Karpas-422 (cell line): ENCODE results near the gene MAP3K1. TPM values are rescaled to one million over a fixed set of nuclear protein-coding genes. Genes with fewer than 3 reads are reported as not detected.

Source experiments
- DNase-seq: peaks from one replicate; pipeline ENCODE4 v3.0.0-alpha.2; 2015
- H2AFZ ChIP-seq: fragments of 200-600 bp; sonication (generic); 2 replicates; pipeline ENCODE4 v1.6.1; 2014; ENCODE audit warnings: antibody characterized with exemption, low read length, mixed read lengths
- H3K27ac ChIP-seq: fragments of 200-600 bp; sonication (generic); 2 replicates; pipeline ENCODE4 v1.5.1; 2014; ENCODE audit warnings: mild to moderate bottlenecking, low read length, moderate library complexity
- H3K27me3 ChIP-seq: fragments of 200-600 bp; sonication (generic); 2 replicates; pipeline ENCODE4 v1.6.1; 2014; ENCODE audit warnings: low read length, mixed read lengths
- H3K36me3 ChIP-seq: fragments of 200-600 bp; sonication (generic); 2 replicates; pipeline ENCODE4 v1.6.1; 2014; ENCODE audit warnings: low read length, mixed read lengths; ENCODE audit not compliant: insufficient read depth
- H3K4me1 ChIP-seq: fragments of 200-600 bp; sonication (generic); 2 replicates; pipeline ENCODE4 v1.6.1; 2014; ENCODE audit warnings: mild to moderate bottlenecking, low read length, mixed read lengths
- H3K4me2 ChIP-seq: fragments of 200-600 bp; sonication (generic); 2 replicates; pipeline ENCODE4 v1.6.1; 2014; ENCODE audit warnings: low read length, low read depth, mild to moderate bottlenecking; ENCODE audit not compliant: poor library complexity, severe bottlenecking
- H3K4me3 ChIP-seq: fragments of 200-600 bp; sonication (generic); 2 replicates; pipeline ENCODE4 v1.5.1; 2014; ENCODE audit warnings: mild to moderate bottlenecking, antibody characterized with exemption, low read length, mixed read lengths
- H3K79me2 ChIP-seq: fragments of 200-600 bp; sonication (generic); 2 replicates; pipeline ENCODE4 v1.6.1; 2014; ENCODE audit warnings: mild to moderate bottlenecking, low read length, mixed read lengths
- H3K9ac ChIP-seq: fragments of 200-600 bp; sonication (generic); 2 replicates; pipeline ENCODE4 v1.6.0; 2014; ENCODE audit warnings: low read length
- H3K9me2 ChIP-seq: fragments of 200-600 bp; sonication (generic), shearing (Covaris generic); replicated peaks from 2 replicates; pipeline ENCODE4 v1.6.0; 2014; ENCODE audit warnings: mild to moderate bottlenecking, low read length, moderate library complexity; ENCODE audit not compliant: insufficient read depth
- H3K9me3 ChIP-seq: fragments of 300-700, 200-600 bp; sonication (generic); 2 replicates; pipeline ENCODE4 v1.6.1; 2014; ENCODE audit warnings: low read length, mixed read lengths
- H4K20me1 ChIP-seq: fragments of 200-600 bp; sonication (generic); 2 replicates; pipeline ENCODE4 v1.6.1; 2014; ENCODE audit warnings: mild to moderate bottlenecking, antibody characterized with exemption, low read length, low read depth; ENCODE audit not compliant: insufficient read depth
- total RNA-seq: library from RNA; depleted of rRNA; stranded (reverse); fragments of >200 nt; shearing (Covaris generic); gene quantifications from 2 replicates; pipeline ENCODE4 v1.2.3, GENCODE V29; 2014; ENCODE audit warnings: low replicate concordance

The MAP3K1 gene
- total RNA-seq, 1 experiment from 2014 or later, result 68.0 TPM

GRCh38 chr5:56810826-56811225 lies 4.5 kb upstream of the MAP3K1 start:
- Histone ChIP-seq H3K9me3 (no peaks in the 10 kb centered on the region), H2AFZ (no peak overlapping the region), H3K9ac (no peak overlapping the region), H3K27ac (no peak overlapping the region), H3K4me1 (peaks cover 36% of the 10 kb centered on the region), H4K20me1 (no peaks in the 10 kb centered on the region), H3K9me2 (no peaks in the 10 kb centered on the region), H3K36me3 (no peaks in the 10 kb centered on the region), H3K4me3 (no peak overlapping the region), H3K79me2 (no peaks in the 10 kb centered on the region), H3K4me2 (no peak overlapping the region), H3K27me3 (no peaks in the 10 kb centered on the region)
- DNase-seq, result no peak

GRCh38 chr5:56812110-56812509 lies 3.2 kb upstream of the MAP3K1 start:
- H3K4me1 ChIP-seq, result peaks cover 37% of the 10 kb centered on the region
- H3K79me2 ChIP-seq, result peaks cover 12% of the 10 kb centered on the region
- peak; percentile 63 for DNase-seq
- H3K27me3 ChIP-seq, result no peaks in the 10 kb centered on the region
- H4K20me1 ChIP-seq, result no peaks in the 10 kb centered on the region; the same call in 1 of the 2 replicates
- no peak overlapping the region for H3K27ac ChIP-seq
- no peaks in the 10 kb centered on the region for H3K9me2 ChIP-seq
- H3K9ac ChIP-seq, result no peak overlapping the region
- H3K9me3 ChIP-seq, result no peaks in the 10 kb centered on the region
- no peaks in the 10 kb centered on the region for H3K36me3 ChIP-seq
- no peak overlapping the region for H2AFZ ChIP-seq
- H3K4me2 ChIP-seq, result peak overlapping the region; percentile 12
- H3K4me3 ChIP-seq, result no peak overlapping the region

GRCh38 chr5:56813302-56813701 lies 2.0 kb upstream of the MAP3K1 start:
- Histone ChIP-seq H4K20me1 (no peaks in the 10 kb centered on the region; the same call in 1 of the 2 replicates), H3K27me3 (no peaks in the 10 kb centered on the region), H3K79me2 (peaks cover 24% of the 10 kb centered on the region), H3K4me2 (peak overlapping the region; percentile 94), H2AFZ (no peak overlapping the region), H3K9ac (no peak overlapping the region), H3K9me2 (no peaks in the 10 kb centered on the region), H3K4me1 (peaks cover 49% of the 10 kb centered on the region), H3K27ac (no peak overlapping the region), H3K4me3 (no peak overlapping the region), H3K36me3 (no peaks in the 10 kb centered on the region), H3K9me3 (no peaks in the 10 kb centered on the region)
- DNase-seq, result no peak

- Histone ChIP-seq H3K79me2 (peaks cover 34% of the 10 kb centered on the region), H3K4me1 (peaks cover 60% of the 10 kb centered on the region), H3K9me3 (no peaks in the 10 kb centered on the region), H3K4me2 (peak overlapping the region; percentile 94), H3K36me3 (no peaks in the 10 kb centered on the region), H3K9ac (peak overlapping the region; percentile 88), H3K27ac (peak overlapping the region; percentile 91), H3K27me3 (no peaks in the 10 kb centered on the region), H4K20me1 (peaks cover 3% of the 10 kb centered on the region; the same call in 1 of the 2 replicates), H3K9me2 (no peaks in the 10 kb centered on the region), H3K4me3 (peak overlapping the region; percentile 87), H2AFZ (peak overlapping the region; percentile 55)
- DNase-seq, result peak; percentile 59
These were observed 887 bp upstream of the MAP3K1 start for GRCh38 chr5:56814361-56814962.

GRCh38 chr5:56815658-56816545 lies 553 bp downstream of the MAP3K1 start:
- DNase-seq, result peak; percentile 71
- H3K79me2 ChIP-seq, result peaks cover 48% of the 10 kb centered on the region

GRCh38 chr5:56816546-56817081 lies 1.3 kb downstream of the MAP3K1 start:
- Histone ChIP-seq H3K9me3 (no peaks in the 10 kb centered on the region), H2AFZ (no peak overlapping the region), H3K27ac (peak overlapping the region; percentile 91), H3K27me3 (no peaks in the 10 kb centered on the region), H3K4me1 (peaks cover 74% of the 10 kb centered on the region), H3K79me2 (peaks cover 55% of the 10 kb centered on the region), H3K9me2 (no peaks in the 10 kb centered on the region), H3K9ac (peak overlapping the region; percentile 88), H3K36me3 (peaks cover 11% of the 10 kb centered on the region), H3K4me2 (peak overlapping the region; percentile 94), H4K20me1 (peaks cover 20% of the 10 kb centered on the region; the same call in 1 of the 2 replicates), H3K4me3 (peak overlapping the region; percentile 87)
- DNase-seq, result peak; percentile 89

More at GRCh38 chr5:56815658-56816545, 553 bp downstream of the MAP3K1 start:
- H3K9me3 ChIP-seq, result no peaks in the 10 kb centered on the region
- peak overlapping the region; percentile 94 for H3K4me2 ChIP-seq
- H3K4me3 ChIP-seq, result peak overlapping the region; percentile 87
- no peak overlapping the region for H2AFZ ChIP-seq
- peak overlapping the region; percentile 91 for H3K27ac ChIP-seq
- peaks cover 14% of the 10 kb centered on the region; the same call in 1 of the 2 replicates for H4K20me1 ChIP-seq
- no peaks in the 10 kb centered on the region for H3K9me2 ChIP-seq
- H3K36me3 ChIP-seq, result peaks cover 7% of the 10 kb centered on the region
- no peaks in the 10 kb centered on the region for H3K27me3 ChIP-seq
- H3K4me1 ChIP-seq, result peaks cover 73% of the 10 kb centered on the region
- H3K9ac ChIP-seq, result peak overlapping the region; percentile 88

- Histone ChIP-seq H3K27me3 (no peaks in the 10 kb centered on the region), H3K27ac (peak overlapping the region; percentile 91), H3K36me3 (peaks cover 11% of the 10 kb centered on the region), H3K4me2 (peak overlapping the region; percentile 94), H3K79me2 (peaks cover 63% of the 10 kb centered on the region), H3K9me2 (no peaks in the 10 kb centered on the region), H3K4me3 (peak overlapping the region; percentile 87), H4K20me1 (peaks cover 27% of the 10 kb centered on the region; the same call in 1 of the 2 replicates), H2AFZ (no peak overlapping the region), H3K9ac (peak overlapping the region; percentile 88), H3K4me1 (peaks cover 71% of the 10 kb centered on the region), H3K9me3 (no peaks in the 10 kb centered on the region)
- DNase-seq, result peak; percentile 67
These were observed 2.1 kb downstream of the MAP3K1 start for GRCh38 chr5:56817263-56818014.
